Activated B cell treated with CpG ODN at 0.5 μM for 24 hours (primary cell): ENCODE measurements around the gene LGALS12. TPM values are rescaled to one million over a fixed set of nuclear protein-coding genes. Genes with fewer than 3 reads are reported as not detected.

Experiments used
- ATAC-seq: fragments of 200-7000 bp; cut with Tn5 transposase; one replicate; pipeline ENCODE4 v1.10.0; 2021; ENCODE audit warnings: low read depth, mild to moderate bottlenecking, moderate library complexity
- CTCF ChIA-PET: fragments of 350-600 bp; sonication (Branson Sonifier 250); formaldehyde crosslinking; loops from one replicate; lab custom pipeline; 2021; ENCODE audit warnings: antibody characterized with exemption; lab: Charles Lee
- POLR2A ChIA-PET: fragments of 350-600 bp; sonication (Branson Sonifier 250); formaldehyde crosslinking; loops from one replicate; lab custom pipeline; 2021; ENCODE audit warnings: antibody characterized with exemption; lab: Charles Lee
- DNase-seq: peaks from one replicate; pipeline ENCODE4 v3.0.0; 2022
- H3K27ac Mint-ChIP-seq: one replicate; pipeline ENCODE4 v1.8.0; 2020; ENCODE audit warnings: mixed read lengths
- H3K27me3 Mint-ChIP-seq: one replicate; pipeline ENCODE4 v1.8.0; 2021; ENCODE audit warnings: mixed read lengths
- H3K36me3 Mint-ChIP-seq: one replicate; pipeline ENCODE4 v1.8.0; 2021; ENCODE audit warnings: low read depth, mixed read lengths
- H3K4me1 Mint-ChIP-seq: one replicate; pipeline ENCODE4 v1.8.0; 2021; ENCODE audit warnings: mixed read lengths
- H3K4me3 Mint-ChIP-seq: one replicate; pipeline ENCODE4 v1.8.0; 2020; ENCODE audit warnings: mild to moderate bottlenecking, mixed read lengths
- H3K9me3 Mint-ChIP-seq: one replicate; pipeline ENCODE4 v1.8.0; 2020; ENCODE audit warnings: mixed read lengths
- CTCF ChIP-seq: fragments of 200-600 bp; IDR thresholded peaks from one replicate; pipeline ENCODE4 v1.8.0; 2022; ENCODE audit warnings: antibody characterized with exemption, mild to moderate bottlenecking
- intact Hi-C: fragments of 100-400 bp; cut with micrococcal nuclease; formaldehyde crosslinking; loops from one replicate; pipeline ENCODE4 v1.15.1; 2024
- total RNA-seq: library from RNA; stranded (reverse); gene quantifications from 2 replicates; pipeline ENCODE4 v1.2.3, GENCODE V29; 2022

LGALS12 gene
- total RNA-seq, 1 donor from 2014 or later = not detected

- POLR2A ChIA-PET = no interaction called here
- peaks cover 24% of the 10 kb centered on the region for H3K4me1 Mint-ChIP-seq
Observed at GRCh38 chr11:63556404-63557013, 50.6 kb downstream of the LGALS12 start.

GRCh38 chr11:63557570-63557969 is 51.7 kb downstream of the LGALS12 start:
- Mint-ChIP-seq H3K9me3 (no peaks in the 10 kb centered on the region), H3K4me3 (no peak overlapping the region), H3K4me1 (peaks cover 19% of the 10 kb centered on the region), H3K27me3 (peaks cover 8% of the 10 kb centered on the region), H3K27ac (no peak overlapping the region), H3K36me3 (no peaks in the 10 kb centered on the region)
- CTCF ChIA-PET = no interaction called here
- intact Hi-C loops = loop anchor here (10.0 kb wide), 1 partner anchor 73 kb away; no protein-coding TSS in a partner anchor
- TF ChIP-seq CTCF = no peak
- POLR2A ChIA-PET = no interaction called here
- ATAC-seq = no peak
- DNase-seq = no peak

More at GRCh38 chr11:63556404-63557013, 50.6 kb downstream of the LGALS12 start:
- DNase-seq (no peak), ATAC-seq (no peak)
- H3K36me3 Mint-ChIP-seq = no peaks in the 10 kb centered on the region
- H3K9me3 Mint-ChIP-seq = no peaks in the 10 kb centered on the region
- H3K4me3 Mint-ChIP-seq = no peak overlapping the region
- H3K27ac Mint-ChIP-seq = no peak overlapping the region
- intact Hi-C loops = loop anchor here (10.0 kb wide), 1 partner anchor 72 kb away; no protein-coding TSS in a partner anchor
- TF ChIP-seq CTCF = no peak
- CTCF ChIA-PET = no interaction called here
- H3K27me3 Mint-ChIP-seq = peaks cover 5% of the 10 kb centered on the region

- H3K27ac Mint-ChIP-seq = no peak overlapping the region
- CTCF ChIA-PET = no interaction called here
- peaks cover 14% of the 10 kb centered on the region for H3K4me1 Mint-ChIP-seq
Observed at GRCh38 chr11:63558459-63559157, 52.7 kb downstream of the LGALS12 start.

GRCh38 chr11:63560506-63561180 is 54.8 kb downstream of the LGALS12 start:
- Mint-ChIP-seq H3K27ac (no peak overlapping the region), H3K36me3 (no peaks in the 10 kb centered on the region), H3K27me3 (peaks cover 8% of the 10 kb centered on the region), H3K9me3 (no peaks in the 10 kb centered on the region), H3K4me1 (peaks cover 20% of the 10 kb centered on the region), H3K4me3 (no peak overlapping the region)
- ATAC-seq (no peak), DNase-seq (no peak)
- TF ChIP-seq CTCF = no peak
- ChIA-PET CTCF (no interaction called here), POLR2A (no interaction called here)
- intact Hi-C loops = loop anchor here (10.0 kb wide), 1 partner anchor 676 kb away; the partner anchor contains the start of gene SLC3A2

More at GRCh38 chr11:63558459-63559157, 52.7 kb downstream of the LGALS12 start:
- intact Hi-C loops = loop anchor here (10.0 kb wide), 1 partner anchor 74 kb away; no protein-coding TSS in a partner anchor
- ATAC-seq (no peak), DNase-seq (no peak)
- no peak for TF ChIP-seq CTCF
- H3K9me3 Mint-ChIP-seq = no peaks in the 10 kb centered on the region
- peaks cover 8% of the 10 kb centered on the region for H3K27me3 Mint-ChIP-seq
- POLR2A ChIA-PET = no interaction called here
- H3K4me3 Mint-ChIP-seq = no peak overlapping the region
- H3K36me3 Mint-ChIP-seq = no peaks in the 10 kb centered on the region
